GM12891 (cell line): ENCODE results near the gene E4F1. TPM values are rescaled to one million over a fixed set of nuclear protein-coding genes. Genes with fewer than 3 reads are reported as not detected.
A peak's percentile ranks its signal among the peaks of the same experiment; 100 is the strongest.

Source experiments
- DNase-seq: peaks from one replicate; pipeline ENCODE4 v3.0.0; 2011; ENCODE audit warnings: low spot score; ENCODE audit not compliant: insufficient read length
- FAIRE-seq: peaks from 2 replicates; lab custom pipeline; 2011; peaks lifted over from hg19 to GRCh38; lab: Jason Lieb, UNC
- PAX5 ChIP-seq: IDR thresholded peaks from 2 replicates; pipeline ENCODE4 v1.6.1; 2011; ENCODE audit warnings: low read length, moderate library complexity, mild to moderate bottlenecking; ENCODE audit not compliant: insufficient read depth, severe bottlenecking
- POLR2A ChIP-seq: IDR thresholded peaks from 2 replicates; pipeline ENCODE4 v1.6.1; 2011; ENCODE audit warnings: low read depth, low read length, control low read depth
- POLR2AphosphoS5 ChIP-seq: IDR thresholded peaks from 2 replicates; pipeline ENCODE4 v1.6.1; 2011; ENCODE audit warnings: low read depth, low read length, control low read depth
- POU2F2 ChIP-seq: IDR thresholded peaks from 2 replicates; pipeline ENCODE4 v1.6.1; 2011; ENCODE audit warnings: low read depth, mild to moderate bottlenecking, control low read depth, low read length, moderate library complexity
- SPI1 ChIP-seq: IDR thresholded peaks from 2 replicates; pipeline ENCODE4 v1.6.1; 2011; ENCODE audit warnings: low read depth, low read length, control low read depth
- TAF1 ChIP-seq: IDR thresholded peaks from 2 replicates; pipeline ENCODE4 v1.6.1; 2011; ENCODE audit warnings: low read depth, low read length, control low read depth
- polyA plus RNA-seq: library from polyadenylated mRNA; unstranded; fragments of >200 nt; gene quantifications from one replicate; pipeline ENCODE4 v1.2.1, GENCODE V29; 2012; ENCODE audit warnings: low read depth, missing spikeins, inconsistent platforms; ENCODE audit not compliant: missing spikeins

E4F1 gene
- polyA plus RNA-seq, result 13.1 TPM

DNA sequence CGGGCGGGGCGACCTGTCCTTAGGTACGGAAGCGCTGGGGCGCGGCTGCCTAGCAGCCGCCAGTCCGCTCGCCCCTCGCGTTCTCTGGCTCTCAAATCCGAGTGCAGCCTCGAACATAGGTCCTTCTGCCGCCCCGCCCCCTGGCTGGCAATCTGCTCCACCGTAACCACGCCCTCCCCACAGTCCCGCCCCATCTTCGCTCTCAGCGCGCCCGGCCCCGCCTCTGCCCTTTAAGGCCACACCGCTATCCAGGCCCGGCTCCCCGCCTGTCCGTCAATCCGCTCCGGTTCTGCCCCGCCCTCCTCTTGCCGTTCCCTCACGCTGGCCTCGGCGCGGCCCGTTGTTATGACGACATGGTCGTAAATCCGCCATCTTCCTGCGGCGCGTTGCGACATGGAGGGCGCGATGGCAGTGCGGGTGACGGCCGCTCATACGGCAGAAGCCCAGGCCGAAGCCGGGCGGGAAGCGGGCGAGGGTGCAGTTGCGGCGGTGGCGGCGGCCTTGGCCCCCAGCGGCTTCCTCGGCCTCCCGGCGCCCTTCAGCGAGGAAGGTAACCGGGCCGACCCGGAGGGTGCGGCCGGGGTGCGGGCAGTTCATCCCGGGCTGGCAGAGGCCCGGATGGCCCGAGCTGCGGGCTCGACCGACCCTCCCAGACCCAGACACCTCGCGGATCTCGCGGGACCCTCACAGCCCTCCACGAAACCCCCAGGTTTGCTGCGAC lies at the start of gene E4F1:
TSS of gene E4F1 (plus strand) at position 371 of the 721 bp plus-strand sequence. CDS start at position 394, 23 bp downstream.
- FAIRE-seq (peak; percentile 99), DNase-seq (peak; percentile 100)
- TF ChIP-seq POLR2A (peak; percentile 96), PAX5 (no peak), POU2F2 (peak; percentile 61; the same call in 1 of the 2 replicates), POLR2AphosphoS5 (peak; percentile 92), SPI1 (no peak), TAF1 (peak; percentile 91)

- no peak for TF ChIP-seq POLR2AphosphoS5
- TF ChIP-seq PAX5, result no peak
- no peak for TF ChIP-seq TAF1
- no peak for TF ChIP-seq SPI1
- TF ChIP-seq POLR2A, result no peak
- TF ChIP-seq POU2F2, result no peak
- FAIRE-seq, result no peak
- DNase-seq, result no peak
Measured at GRCh38 chr16:2173916-2174315, 49.5 kb upstream of the E4F1 start.

- FAIRE-seq (no peak), DNase-seq (no peak)
- TF ChIP-seq POU2F2, result no peak
- no peak for TF ChIP-seq PAX5
- TF ChIP-seq SPI1, result no peak
- no peak for TF ChIP-seq POLR2A
- no peak for TF ChIP-seq TAF1
- no peak for TF ChIP-seq POLR2AphosphoS5
Measured at GRCh38 chr16:2174396-2175131, 48.8 kb upstream of the E4F1 start.

GRCh38 chr16:2175454-2175853 lies 47.9 kb upstream of the E4F1 start:
- TF ChIP-seq PAX5 (no peak), POU2F2 (no peak)
- no peak for DNase-seq
- no peak for FAIRE-seq

GRCh38 chr16:2176047-2176446 lies 47.3 kb upstream of the E4F1 start:
- DNase-seq (no peak), FAIRE-seq (no peak)
- no peak for TF ChIP-seq PAX5
- TF ChIP-seq POU2F2, result no peak
- TF ChIP-seq POLR2A, result no peak
- no peak for TF ChIP-seq POLR2AphosphoS5
- no peak for TF ChIP-seq TAF1
- no peak for TF ChIP-seq SPI1

GRCh38 chr16:2177101-2177500 lies 46.3 kb upstream of the E4F1 start:
- TF ChIP-seq TAF1 (no peak), POU2F2 (no peak), POLR2AphosphoS5 (no peak), SPI1 (no peak), POLR2A (no peak), PAX5 (no peak)
- FAIRE-seq, result no peak
- DNase-seq, result no peak

- DNase-seq (no peak), FAIRE-seq (no peak)
- no peak for TF ChIP-seq TAF1
- TF ChIP-seq POLR2AphosphoS5, result no peak
- TF ChIP-seq POU2F2, result no peak
- no peak for TF ChIP-seq PAX5
- no peak for TF ChIP-seq POLR2A
- no peak for TF ChIP-seq SPI1
Measured at GRCh38 chr16:2177561-2177960, 45.8 kb upstream of the E4F1 start.

GRCh38 chr16:2178321-2179106 lies 44.9 kb upstream of the E4F1 start:
- DNase-seq (peak; percentile 68), FAIRE-seq (no peak)
- TF ChIP-seq POLR2A, result no peak
- no peak for TF ChIP-seq PAX5
- no peak for TF ChIP-seq TAF1
- no peak for TF ChIP-seq POLR2AphosphoS5
- no peak for TF ChIP-seq POU2F2
- no peak for TF ChIP-seq SPI1

DNA sequence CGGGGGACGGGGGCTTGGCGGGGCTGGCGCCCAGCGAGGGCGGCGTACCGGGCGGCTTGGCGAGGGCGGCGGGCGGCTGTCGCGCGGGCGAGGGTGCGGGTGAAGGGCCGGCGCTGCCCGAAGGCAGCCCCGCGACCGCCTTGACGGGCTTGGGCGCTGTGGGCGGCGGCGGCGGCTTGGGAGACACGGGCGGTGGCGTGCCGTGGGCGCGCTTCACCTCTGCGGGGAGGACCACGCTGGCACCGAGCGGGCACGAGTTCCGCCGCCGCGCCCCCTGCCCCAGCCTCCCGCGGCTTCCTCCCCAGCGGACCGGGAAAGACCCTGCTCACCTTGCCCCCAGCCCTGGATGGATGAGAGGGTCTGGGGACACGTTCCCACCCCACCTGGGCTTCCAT lies 44.3 kb upstream of the E4F1 start:
- TF ChIP-seq PAX5 (no peak), POLR2AphosphoS5 (no peak), POU2F2 (no peak), SPI1 (no peak), POLR2A (no peak), TAF1 (no peak)
- no peak for FAIRE-seq
- no peak for DNase-seq

DNA sequence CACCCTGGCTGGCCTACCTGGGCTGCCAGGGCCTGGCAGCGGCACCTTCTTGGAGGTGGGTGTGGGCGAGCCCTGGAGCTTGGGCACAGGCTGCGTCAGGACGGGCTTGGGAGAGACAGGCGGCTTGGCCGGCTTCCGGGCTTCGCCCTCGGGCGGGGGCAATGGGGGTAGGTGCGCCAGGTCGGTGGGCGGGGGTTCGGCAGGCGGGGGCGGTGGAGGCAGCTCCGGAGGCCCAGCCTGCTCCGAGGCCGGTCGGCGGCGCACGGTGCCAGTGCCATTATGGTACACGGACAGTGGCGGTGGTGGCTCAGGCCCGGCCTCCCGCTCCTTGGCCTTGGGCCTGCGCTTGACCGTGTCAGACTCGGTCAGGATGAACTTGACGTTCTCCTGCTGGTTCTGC lies 43.8 kb upstream of the E4F1 start:
- DNase-seq (no peak), FAIRE-seq (no peak)
- TF ChIP-seq TAF1, result no peak
- TF ChIP-seq POLR2A, result no peak
- no peak for TF ChIP-seq POU2F2
- no peak for TF ChIP-seq SPI1
- TF ChIP-seq PAX5, result no peak
- TF ChIP-seq POLR2AphosphoS5, result no peak
